Fibroblast of lung (primary cell): ENCODE results near the gene PDGFC. TPM values are rescaled to one million over a fixed set of nuclear protein-coding genes. Genes with fewer than 3 reads are reported as not detected.

Experiments used
- DNase-seq, 2 donors: peaks; one replicate each; pipeline versions ENCODE4 v3.0.0 to v3.0.0-alpha.2; 2010; ENCODE audit warnings: low read depth in 2 of 2
- H2AFZ ChIP-seq: 2 replicates; pipeline ENCODE4 v1.5.1; 2012; ENCODE audit warnings: low read length, control low read depth, inconsistent platforms
- H3K27ac ChIP-seq: 2 replicates; pipeline ENCODE4 v1.5.1; 2011; ENCODE audit warnings: low read length, control low read depth; ENCODE audit not compliant: insufficient read depth
- H3K27me3 ChIP-seq: 2 replicates; pipeline ENCODE4 v1.5.1; 2011; ENCODE audit warnings: mild to moderate bottlenecking, low read length; ENCODE audit not compliant: control insufficient read depth, insufficient read depth
- H3K36me3 ChIP-seq: 2 replicates; pipeline ENCODE4 v1.5.1; 2011; ENCODE audit warnings: low read length; ENCODE audit not compliant: control insufficient read depth, insufficient read depth
- H3K4me1 ChIP-seq: 2 replicates; pipeline ENCODE4 v1.5.1; 2011; ENCODE audit warnings: low read length; ENCODE audit not compliant: control insufficient read depth, insufficient read depth; ENCODE audit errors: extremely low read depth
- H3K4me2 ChIP-seq: 2 replicates; pipeline ENCODE4 v1.5.1; 2011; ENCODE audit warnings: low read length, control low read depth; ENCODE audit not compliant: insufficient read depth; ENCODE audit errors: extremely low read depth
- H3K4me3 ChIP-seq, 4 experiments: fragments of 200-600 bp in 1 of 4; sonication (generic) in 1 of 4; replicated peaks in 1 of 4; 2 replicates each; pipeline ENCODE4 v1.5.1; 2011 to 2016; ENCODE audit warnings: low read length in 4 of 4, low read depth in 3 of 4, mild to moderate bottlenecking in 3 of 4, control low read depth in 2 of 4, inconsistent platforms in 1 of 4, mixed read lengths in 1 of 4; ENCODE audit not compliant: insufficient read depth in 1 of 4; ENCODE audit errors: control extremely low read depth in 1 of 4
- H3K79me2 ChIP-seq: 2 replicates; pipeline ENCODE4 v1.5.1; 2012; ENCODE audit warnings: mild to moderate bottlenecking, low read length, inconsistent platforms; ENCODE audit not compliant: control insufficient read depth, insufficient read depth
- H3K9ac ChIP-seq: 2 replicates; pipeline ENCODE4 v1.5.1; 2011; ENCODE audit warnings: mild to moderate bottlenecking, low read length, control low read depth; ENCODE audit not compliant: insufficient read depth
- H3K9me3 ChIP-seq: 2 replicates; pipeline ENCODE4 v1.5.1; 2012; ENCODE audit warnings: low read depth, low read length; ENCODE audit not compliant: control insufficient read depth, insufficient read depth
- H4K20me1 ChIP-seq: 2 replicates; pipeline ENCODE4 v1.5.1; 2011; ENCODE audit warnings: low read length; ENCODE audit not compliant: control insufficient read depth, insufficient read depth; ENCODE audit errors: extremely low read depth
- CTCF ChIP-seq, 2 donors: IDR thresholded peaks in 1 of 2; conservative IDR thresholded peaks in 1 of 2; 1 replicate in 1 of 2; 2 replicates in 1 of 2; pipeline ENCODE4 v1.5.1; 2011 to 2012; ENCODE audit warnings: low read length in 2 of 2, control low read depth in 1 of 2, inconsistent platforms in 1 of 2, low read depth in 1 of 2, mild to moderate bottlenecking in 1 of 2
- EZH2 ChIP-seq: IDR thresholded peaks from 2 replicates; pipeline ENCODE4 v1.5.1; 2012; ENCODE audit warnings: low read length, control low read depth, mild to moderate bottlenecking; ENCODE audit errors: missing control alignments
- polyA plus RNA-seq, 2 donors: library from polyadenylated mRNA; depleted of rRNA in 1 of 2; stranded (reverse) in 1 of 2; unstranded in 1 of 2; fragments of >200 nt; gene quantifications; 2 replicates each; pipeline ENCODE4 v1.2.1, GENCODE V29; 2011 to 2012; ENCODE audit warnings: missing spikeins in 1 of 2
- total RNA-seq: library from RNA; depleted of rRNA; stranded (reverse); fragments of >200 nt; gene quantifications from 2 replicates; pipeline ENCODE4 v1.2.1, GENCODE V29; 2014

Gene PDGFC
- total and polyA plus RNA-seq, 2 donors (not counting 1 experiment from before 2014, with no cell fraction given) = 43.4 to 103 TPM

GRCh38 chr4:156969911-156970310 is 1.7 kb downstream of the PDGFC start:
- no peak for DNase-seq
- Histone ChIP-seq H3K36me3 (no peaks in the 10 kb centered on the region), H2AFZ (no peak overlapping the region), H3K4me3 (peak overlapping the region; percentile 81 to 99 (median 98)), H3K4me2 (peak overlapping the region; percentile 86), H3K4me1 (peaks cover 8% of the 10 kb centered on the region), H3K9ac (peak overlapping the region; percentile 74), H3K27ac (peak overlapping the region; percentile 89), H3K9me3 (no peaks in the 10 kb centered on the region), H4K20me1 (no peaks in the 10 kb centered on the region), H3K79me2 (peaks cover 60% of the 10 kb centered on the region), H3K27me3 (no peaks in the 10 kb centered on the region)
- TF ChIP-seq EZH2 (no peak), CTCF (conservative IDR thresholded peaks at IDR 0.05 in 1 of 2, IDR thresholded peaks at IDR 0.05 in 1 of 2; ENCODE audit: low read depth in 1 of 2, low read length in 2 of 2) (no peak)

- Histone ChIP-seq H3K4me2 (peak overlapping the region; percentile 86), H3K9ac (no peak overlapping the region), H3K9me3 (no peaks in the 10 kb centered on the region), H3K4me3 (peak overlapping the region; percentile 81 to 99 (median 98)), H2AFZ (no peak overlapping the region), H3K27me3 (no peaks in the 10 kb centered on the region), H4K20me1 (no peaks in the 10 kb centered on the region), H3K36me3 (no peaks in the 10 kb centered on the region), H3K79me2 (peaks cover 67% of the 10 kb centered on the region), H3K27ac (peak overlapping the region; percentile 4), H3K4me1 (peaks cover 8% of the 10 kb centered on the region)
- TF ChIP-seq EZH2 (no peak), CTCF (conservative IDR thresholded peaks at IDR 0.05 in 1 of 2, IDR thresholded peaks at IDR 0.05 in 1 of 2; ENCODE audit: low read depth in 1 of 2, low read length in 2 of 2) (no peak)
- no peak for DNase-seq
These were observed 2.5 kb downstream of the PDGFC start for GRCh38 chr4:156969101-156969500.

- H2AFZ ChIP-seq = no peak overlapping the region
- peak overlapping the region; percentile 4 for H3K27ac ChIP-seq
- H3K79me2 ChIP-seq = peaks cover 71% of the 10 kb centered on the region
- H3K9me3 ChIP-seq = no peaks in the 10 kb centered on the region
- H3K36me3 ChIP-seq = no peaks in the 10 kb centered on the region
- DNase-seq = peak; percentile 86 to 89
- TF ChIP-seq EZH2 (no peak), CTCF (conservative IDR thresholded peaks at IDR 0.05 in 1 of 2, IDR thresholded peaks at IDR 0.05 in 1 of 2; ENCODE audit: low read depth in 1 of 2, low read length in 2 of 2) (peak; percentile 86 to 92)
- peak overlapping the region; percentile 86 for H3K4me2 ChIP-seq
- H3K4me1 ChIP-seq = peaks cover 9% of the 10 kb centered on the region
- no peaks in the 10 kb centered on the region for H4K20me1 ChIP-seq
- H3K9ac ChIP-seq = no peak overlapping the region
- peak overlapping the region; percentile 81 to 99 (median 98) for H3K4me3 ChIP-seq
- H3K27me3 ChIP-seq = no peaks in the 10 kb centered on the region
These were observed 3.1 kb downstream of the PDGFC start for GRCh38 chr4:156968479-156968984.
